Smooth muscle cell (in vitro differentiated cells): ENCODE data around the gene NALF2. TPM values are rescaled to one million over a fixed set of nuclear protein-coding genes. Genes with fewer than 3 reads are reported as not detected.

Experiments used
- DNase-seq: peaks from one replicate; lab custom pipeline; 2025; ENCODE audit not compliant: unreplicated experiment; lab: John Stamatoyannopoulos, UW
- H2AFZ ChIP-seq: fragments of 200-600 bp; sonication (generic); 2 replicates; pipeline ENCODE4 v1.6.0; 2016; ENCODE audit warnings: antibody characterized with exemption, low read depth, mild to moderate bottlenecking
- H3F3A ChIP-seq: fragments of 200-600 bp; sonication (generic); 2 replicates; pipeline ENCODE4 v1.6.0; 2017; ENCODE audit warnings: antibody characterized with exemption, low read depth
- H3K27ac ChIP-seq: fragments of 200-600 bp; sonication (generic); 2 replicates; pipeline ENCODE4 v1.5.1; 2016; ENCODE audit warnings: low read depth, mild to moderate bottlenecking
- H3K27me3 ChIP-seq: fragments of 200-600 bp; sonication (generic); 2 replicates; pipeline ENCODE4 v1.6.1; 2016; ENCODE audit warnings: low read depth, mild to moderate bottlenecking
- H3K36me3 ChIP-seq: fragments of 200-600 bp; sonication (generic); 2 replicates; pipeline ENCODE4 v1.5.1; 2016; ENCODE audit warnings: low read depth
- H3K4me1 ChIP-seq: fragments of 200-600 bp; sonication (generic); 2 replicates; pipeline ENCODE4 v1.5.1; 2016; ENCODE audit warnings: low read depth
- H3K4me2 ChIP-seq: fragments of 200-600 bp; sonication (generic); 2 replicates; pipeline ENCODE4 v1.6.0; 2016; ENCODE audit warnings: mild to moderate bottlenecking
- H3K4me3 ChIP-seq: fragments of 200-600 bp; sonication (generic); 2 replicates; pipeline ENCODE4 v1.5.1; 2016; ENCODE audit warnings: mild to moderate bottlenecking
- H3K79me2 ChIP-seq: fragments of 200-600 bp; sonication (generic); 2 replicates; pipeline ENCODE4 v1.6.0; 2016; ENCODE audit warnings: low read depth, mild to moderate bottlenecking
- H3K9ac ChIP-seq: fragments of 200-600 bp; sonication (generic); 2 replicates; pipeline ENCODE4 v1.6.0; 2016; ENCODE audit warnings: low read depth
- H3K9me3 ChIP-seq: fragments of 200-600 bp; sonication (generic); replicated peaks from 2 replicates; pipeline ENCODE4 v1.5.1; 2016; ENCODE audit warnings: low read depth
- H4K20me1 ChIP-seq: fragments of 200-600 bp; sonication (generic); 2 replicates; pipeline ENCODE4 v1.6.0; 2016; ENCODE audit warnings: low read depth
- CTCF ChIP-seq: fragments of 200-600 bp; sonication (generic); IDR thresholded peaks from 2 replicates; pipeline ENCODE4 v1.5.1; 2017; ENCODE audit warnings: borderline replicate concordance, mild to moderate bottlenecking, antibody characterized with exemption; ENCODE audit not compliant: insufficient read depth, poor library complexity, severe bottlenecking
- WGBS: methylation state at CpG from one replicate; pipeline ENCODE4 v1.1.7; 2016; ENCODE audit warnings: low lambda C conversion rate; 5-methylcytosine and 5-hydroxymethylcytosine counted together
- polyA plus RNA-seq: library from polyadenylated mRNA; unstranded; fragments of >200 nt; fragmentation: Nextera tagmentation; extraction: Ambion mirVana; gene quantifications from 2 replicates; pipeline ENCODE4 v1.2.1, GENCODE V29; 2016
- total RNA-seq: library from RNA; depleted of rRNA; stranded (reverse); fragments of >200 nt; gene quantifications from 2 replicates; pipeline ENCODE4 v1.2.3, GENCODE V29; 2014

NALF2 gene
- total and polyA plus RNA-seq, 2 experiments from 2014 or later = not detected

DNA sequence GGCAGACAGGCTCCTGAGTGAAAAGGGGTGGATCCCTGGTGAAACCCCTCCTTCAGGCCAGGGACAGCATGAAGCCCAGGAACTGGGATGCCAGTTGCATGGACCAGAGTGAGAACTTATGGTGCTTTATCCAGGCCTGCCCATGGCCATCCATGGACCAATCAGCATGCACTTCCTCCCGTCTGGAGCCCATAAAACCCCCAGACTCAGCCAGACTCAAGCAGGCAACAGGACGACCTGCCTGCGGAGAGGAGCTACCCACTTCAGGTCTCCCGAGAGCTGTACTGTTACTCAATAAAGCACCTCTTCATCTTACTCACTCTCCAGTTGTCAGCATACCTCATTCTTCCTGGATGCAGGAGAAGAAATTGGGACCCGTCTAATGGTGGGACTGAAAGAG, 42.9 kb downstream of the NALF2 start:
- H3K4me2 ChIP-seq = no peak overlapping the region
- H3K36me3 ChIP-seq = no peaks in the 10 kb centered on the region
- no peak for TF ChIP-seq CTCF

GRCh38 chrX:69551421-69552009, 47.4 kb downstream of the NALF2 start:
- H3K27ac ChIP-seq = no peak overlapping the region
- no peak for DNase-seq
- no peak overlapping the region for H3K9ac ChIP-seq
- 59% methylated on average over 7 of the region's 7 CpGs for WGBS
- H3K9me3 ChIP-seq = no peaks in the 10 kb centered on the region
- no peak for TF ChIP-seq CTCF
- H3K4me3 ChIP-seq = no peak overlapping the region
- no peaks in the 10 kb centered on the region for H3K36me3 ChIP-seq
- no peak overlapping the region for H3K4me2 ChIP-seq
- H3F3A ChIP-seq = no peaks in the 10 kb centered on the region
- H2AFZ ChIP-seq = no peak overlapping the region
- no peaks in the 10 kb centered on the region for H4K20me1 ChIP-seq
- no peaks in the 10 kb centered on the region for H3K4me1 ChIP-seq
- H3K79me2 ChIP-seq = no peaks in the 10 kb centered on the region
- H3K27me3 ChIP-seq = no peaks in the 10 kb centered on the region

More for the DNA sequence above, 42.9 kb downstream of the NALF2 start:
- Histone ChIP-seq H3K27me3 (no peaks in the 10 kb centered on the region), H3K27ac (no peak overlapping the region), H3K9me3 (no peaks in the 10 kb centered on the region), H3K4me3 (no peak overlapping the region), H3F3A (no peaks in the 10 kb centered on the region), H3K4me1 (no peaks in the 10 kb centered on the region), H2AFZ (no peak overlapping the region), H4K20me1 (no peaks in the 10 kb centered on the region), H3K79me2 (no peaks in the 10 kb centered on the region), H3K9ac (no peak overlapping the region)
- no peak for DNase-seq
- 75% methylated on average over 5 of the region's 5 CpGs for WGBS

GRCh38 chrX:69552512-69552911, 48.4 kb downstream of the NALF2 start:
- H3K27me3 ChIP-seq = no peaks in the 10 kb centered on the region
- H4K20me1 ChIP-seq = no peaks in the 10 kb centered on the region
- no peak overlapping the region for H3K4me3 ChIP-seq
- no peaks in the 10 kb centered on the region for H3F3A ChIP-seq
- H3K4me1 ChIP-seq = no peaks in the 10 kb centered on the region
- H3K4me2 ChIP-seq = no peak overlapping the region
- H3K9me3 ChIP-seq = no peaks in the 10 kb centered on the region
- H3K79me2 ChIP-seq = no peaks in the 10 kb centered on the region
- H3K27ac ChIP-seq = no peak overlapping the region
- 53% methylated on average over 4 of the region's 4 CpGs for WGBS
- no peak overlapping the region for H2AFZ ChIP-seq
- DNase-seq = no peak
- no peak overlapping the region for H3K9ac ChIP-seq
- no peaks in the 10 kb centered on the region for H3K36me3 ChIP-seq
- no peak for TF ChIP-seq CTCF

Other genes starting within 250 kb of the NALF2 start
- gene EDA, start 111.8 kb downstream of the NALF2 start, total RNA-seq = 1.3 and 2.0 TPM in 2 replicates
- 1.0 TPM in 1 of 2 replicates, not detected in the other for gene EDA, start 111.8 kb downstream of the NALF2 start, polyA plus RNA-seq